B cell (primary cell): ENCODE measurements around the gene FOXO3. TPM values are rescaled to one million over a fixed set of nuclear protein-coding genes. Genes with fewer than 3 reads are reported as not detected.

Experiments
- ATAC-seq: fragments of 200-7000 bp; cut with Tn5 transposase; one replicate; pipeline ENCODE4 v1.10.0; 2021; ENCODE audit warnings: low read depth, mild to moderate bottlenecking, moderate number of reproducible peaks, moderate library complexity
- CTCF ChIA-PET: fragments of 350-600 bp; sonication (Branson Sonifier 250); formaldehyde crosslinking; loops from one replicate; lab custom pipeline; 2021; ENCODE audit warnings: antibody characterized with exemption, inconsistent platforms; lab: Charles Lee
- POLR2A ChIA-PET: fragments of 350-600 bp; sonication (Branson Sonifier 250); formaldehyde crosslinking; loops from one replicate; lab custom pipeline; 2021; ENCODE audit warnings: antibody characterized with exemption; lab: Charles Lee
- DNase-seq: peaks from one replicate; pipeline ENCODE4 v3.0.0; 2013
- H2AFZ ChIP-seq: 2 replicates; pipeline ENCODE4 v1.6.1; 2012; ENCODE audit warnings: mild to moderate bottlenecking, low read depth, low read length; ENCODE audit not compliant: insufficient read depth, poor library complexity, severe bottlenecking
- H3K27ac ChIP-seq, 2 donors: 1 replicate in 1 of 2; 2 replicates in 1 of 2; pipeline ENCODE4 v1.5.1; 2012 to 2013; ENCODE audit warnings: low read length in 2 of 2, mild to moderate bottlenecking in 2 of 2, moderate library complexity in 1 of 2
- H3K27me3 ChIP-seq, 4 experiments: fragments of 200-600 bp in 1 of 4; sonication (generic) in 1 of 4; replicated peaks in 1 of 4; 1 replicate in 2 of 4; 2 replicates in 2 of 4; pipeline versions ENCODE4 v1.6.1 to v1.7.0; 2013 to 2016; ENCODE audit warnings: low read length in 3 of 4, mild to moderate bottlenecking in 2 of 4, mixed read lengths in 1 of 4, moderate library complexity in 1 of 4; ENCODE audit not compliant: insufficient read depth in 4 of 4, control insufficient read depth in 3 of 4; ENCODE audit errors: control extremely low read depth in 1 of 4
- H3K36me3 ChIP-seq, 2 experiments: replicated peaks in 1 of 2; 1 replicate in 1 of 2; 2 replicates in 1 of 2; pipeline versions ENCODE4 v1.6.1 to v1.7.1; 2013; ENCODE audit warnings: low read length in 1 of 2; ENCODE audit not compliant: insufficient read depth in 2 of 2, control insufficient read depth in 1 of 2; ENCODE audit errors: control extremely low read depth in 1 of 2, extremely low read depth in 1 of 2
- H3K4me1 ChIP-seq, 2 donors: fragments of 200-600 bp in 1 of 2; sonication (generic) in 1 of 2; 1 replicate in 1 of 2; 2 replicates in 1 of 2; pipeline versions ENCODE4 v1.5.1 to v1.6.1; 2013 to 2017; ENCODE audit warnings: low read length in 2 of 2; ENCODE audit not compliant: control insufficient read depth in 2 of 2, insufficient read depth in 2 of 2
- H3K4me2 ChIP-seq: replicated peaks from 2 replicates; pipeline ENCODE3; 2012; ENCODE audit warnings: mild to moderate bottlenecking, low read depth, low read length; ENCODE audit not compliant: poor library complexity, severe bottlenecking
- H3K4me3 ChIP-seq, 5 experiments: fragments of 200-600 bp in 1 of 5; sonication (generic) in 1 of 5; 1 replicate in 3 of 5; 2 replicates in 2 of 5; pipeline versions ENCODE4 v1.5.1 to v1.7.0; 2011 to 2016; ENCODE audit warnings: low read length in 4 of 5, mild to moderate bottlenecking in 4 of 5, low read depth in 2 of 5, control low read depth in 1 of 5, moderate library complexity in 1 of 5; ENCODE audit not compliant: insufficient read depth in 1 of 5; ENCODE audit errors: control extremely low read depth in 1 of 5, extremely low read depth in 1 of 5
- H3K79me2 ChIP-seq: fragments of 200-600 bp; sonication (generic); one replicate; pipeline ENCODE4 v1.6.0; 2016; ENCODE audit warnings: low read length; ENCODE audit not compliant: control insufficient read depth, insufficient read depth
- H3K9ac ChIP-seq: fragments of 200-600 bp; sonication (generic); 2 replicates; pipeline ENCODE4 v1.6.1; 2017; ENCODE audit warnings: mild to moderate bottlenecking, low read length, moderate library complexity
- H3K9me3 ChIP-seq, 3 donors: one replicate each; pipeline versions ENCODE4 v1.6.1 to v1.7.1; 2013; ENCODE audit warnings: low read length in 2 of 3; ENCODE audit not compliant: control insufficient read depth in 2 of 3, insufficient read depth in 1 of 3; ENCODE audit errors: control extremely low read depth in 1 of 3
- H4K20me1 ChIP-seq: 2 replicates; pipeline ENCODE4 v1.6.0; 2012; ENCODE audit warnings: mild to moderate bottlenecking, low read length; ENCODE audit not compliant: insufficient read depth, control insufficient read depth, poor library complexity, severe bottlenecking
- H3K27ac Mint-ChIP-seq: one replicate; pipeline ENCODE4 v1.8.0; 2021; ENCODE audit warnings: mixed read lengths
- H3K27me3 Mint-ChIP-seq: one replicate; pipeline ENCODE4 v1.8.0; 2021; ENCODE audit warnings: mixed read lengths
- H3K4me1 Mint-ChIP-seq: one replicate; pipeline ENCODE4 v1.8.0; 2021; ENCODE audit warnings: mixed read lengths
- H3K4me3 Mint-ChIP-seq: one replicate; pipeline ENCODE4 v1.8.0; 2021; ENCODE audit warnings: mixed read lengths
- H3K9me3 Mint-ChIP-seq: one replicate; pipeline ENCODE4 v1.8.0; 2022; ENCODE audit warnings: mixed read lengths; ENCODE audit not compliant: insufficient read depth
- EZH2 ChIP-seq: IDR thresholded peaks from 2 replicates; pipeline ENCODE4 v1.6.1; 2012; ENCODE audit warnings: borderline replicate concordance, low read depth, mild to moderate bottlenecking, moderate library complexity, low read length; ENCODE audit not compliant: insufficient read depth, poor library complexity, severe bottlenecking
- WGBS: methylation state at CpG from one replicate; pipeline ENCODE4 v1.1.5; 2013; ENCODE audit warnings: missing lambda C conversion rate; ENCODE audit not compliant: insufficient coverage; 5-methylcytosine and 5-hydroxymethylcytosine counted together
- intact Hi-C: fragments of 100-400 bp; cut with micrococcal nuclease; formaldehyde crosslinking; loops from one replicate; pipeline ENCODE4 v1.10.0; 2022
- polyA plus RNA-seq: library from polyadenylated mRNA; depleted of rRNA; stranded (reverse); fragments of >200 nt; gene quantifications from 2 replicates; pipeline ENCODE4 v1.2.3, GENCODE V29; 2012
- total RNA-seq, 2 donors: library from RNA; stranded (reverse); fragments of 120-200 nt in 1 of 2; gene quantifications; 1 replicate in 1 of 2; 2 replicates in 1 of 2; pipeline versions ENCODE4 v1.2.3 to v1.2.4, GENCODE V29; 2013 to 2022
- TF ChIP-seq, protein P1 (sequence below): fragments of 200-600 bp; IDR thresholded peaks from one replicate; pipeline ENCODE4 v1.8.0; 2022; ENCODE audit warnings: antibody characterized with exemption, mild to moderate bottlenecking

The FOXO3 gene
- total and polyA plus RNA-seq, 2 donors (not counting 1 experiment from before 2014, with no cell fraction given): 6.0 to 16.9 TPM

- no peaks in the 10 kb centered on the region for H3K27me3 ChIP-seq
- no peak overlapping the region for H3K9ac ChIP-seq
- ChIA-PET CTCF (interaction anchor here (0.7 to 1.4 kb wide), 2 partner anchors 422 to 539 kb away, joined by 4 read pairs; no protein-coding TSS in a partner anchor), POLR2A (no interaction called here)
- ATAC-seq: no peak
- peaks cover 24% of the 10 kb centered on the region for H4K20me1 ChIP-seq
- no peaks in the 10 kb centered on the region for H3K27me3 Mint-ChIP-seq
- H3K4me1 ChIP-seq: peaks cover 4 to 11% of the 10 kb centered on the region in 2 donors
- no peak overlapping the region for H3K4me2 ChIP-seq
- TF ChIP-seq, protein P1, sequence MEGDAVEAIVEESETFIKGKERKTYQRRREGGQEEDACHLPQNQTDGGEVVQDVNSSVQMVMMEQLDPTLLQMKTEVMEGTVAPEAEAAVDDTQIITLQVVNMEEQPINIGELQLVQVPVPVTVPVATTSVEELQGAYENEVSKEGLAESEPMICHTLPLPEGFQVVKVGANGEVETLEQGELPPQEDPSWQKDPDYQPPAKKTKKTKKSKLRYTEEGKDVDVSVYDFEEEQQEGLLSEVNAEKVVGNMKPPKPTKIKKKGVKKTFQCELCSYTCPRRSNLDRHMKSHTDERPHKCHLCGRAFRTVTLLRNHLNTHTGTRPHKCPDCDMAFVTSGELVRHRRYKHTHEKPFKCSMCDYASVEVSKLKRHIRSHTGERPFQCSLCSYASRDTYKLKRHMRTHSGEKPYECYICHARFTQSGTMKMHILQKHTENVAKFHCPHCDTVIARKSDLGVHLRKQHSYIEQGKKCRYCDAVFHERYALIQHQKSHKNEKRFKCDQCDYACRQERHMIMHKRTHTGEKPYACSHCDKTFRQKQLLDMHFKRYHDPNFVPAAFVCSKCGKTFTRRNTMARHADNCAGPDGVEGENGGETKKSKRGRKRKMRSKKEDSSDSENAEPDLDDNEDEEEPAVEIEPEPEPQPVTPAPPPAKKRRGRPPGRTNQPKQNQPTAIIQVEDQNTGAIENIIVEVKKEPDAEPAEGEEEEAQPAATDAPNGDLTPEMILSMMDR: no peak
- no peak for TF ChIP-seq EZH2
- no peak overlapping the region for H3K4me3 Mint-ChIP-seq
- intact Hi-C loops: loop anchor here (5.0 kb wide), 1 partner anchor 84 kb away; no protein-coding TSS in a partner anchor
- peaks cover 35% of the 10 kb centered on the region for H3K4me1 Mint-ChIP-seq
- no peaks in the 10 kb centered on the region for H3K36me3 ChIP-seq
- H3K27ac Mint-ChIP-seq: no peak overlapping the region
- H3K9me3 ChIP-seq: no peaks in the 10 kb centered on the region
- H2AFZ ChIP-seq: no peak overlapping the region
- 100% methylated on average over 3 of the region's 9 CpGs for WGBS
- H3K79me2 ChIP-seq: peaks cover 48% of the 10 kb centered on the region
- H3K4me3 ChIP-seq: no peak overlapping the region
- DNase-seq: no peak
- no peak overlapping the region for H3K27ac ChIP-seq
- H3K9me3 Mint-ChIP-seq: no peaks in the 10 kb centered on the region
Observed at GRCh38 chr6:108651340-108652227, 90.9 kb downstream of the FOXO3 start.

DNA sequence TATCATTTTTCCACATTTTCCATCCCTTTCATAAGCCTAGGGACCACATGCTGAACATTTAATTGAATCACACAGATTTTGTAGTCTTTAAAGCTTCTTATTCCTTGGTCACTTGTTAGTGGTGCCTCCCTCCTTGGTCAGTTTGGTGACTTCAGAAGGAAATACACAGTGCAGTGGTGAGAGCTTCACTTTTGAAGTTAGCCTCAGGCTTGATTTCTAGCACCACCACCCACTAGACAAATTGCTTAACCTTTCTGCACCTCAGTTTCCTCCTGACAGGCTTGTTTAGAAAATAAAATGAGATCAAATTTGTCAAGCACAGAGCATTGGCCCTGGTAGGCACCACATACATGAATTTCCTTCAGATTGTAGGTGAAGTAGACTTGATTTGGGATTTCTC, 91.7 kb downstream of the FOXO3 start:
- intact Hi-C loops: loop anchor here (5.0 kb wide), 1 partner anchor 85 kb away; no protein-coding TSS in a partner anchor
- Mint-ChIP-seq H3K4me1 (peaks cover 35% of the 10 kb centered on the region), H3K9me3 (no peaks in the 10 kb centered on the region), H3K27ac (no peak overlapping the region), H3K27me3 (no peaks in the 10 kb centered on the region), H3K4me3 (no peak overlapping the region)
- peaks cover 48% of the 10 kb centered on the region for H3K79me2 ChIP-seq
- H3K9me3 ChIP-seq: no peaks in the 10 kb centered on the region
- H3K36me3 ChIP-seq: no peaks in the 10 kb centered on the region
- ChIA-PET POLR2A (no interaction called here), CTCF (no interaction called here)
- ATAC-seq: no peak
- H4K20me1 ChIP-seq: peaks cover 20% of the 10 kb centered on the region
- no peaks in the 10 kb centered on the region for H3K27me3 ChIP-seq
- H3K4me3 ChIP-seq: no peak overlapping the region
- no peak overlapping the region for H3K9ac ChIP-seq
- no peak overlapping the region for H3K27ac ChIP-seq
- no peak overlapping the region for H3K4me2 ChIP-seq
- DNase-seq: no peak
- peaks cover 4 to 11% of the 10 kb centered on the region in 2 donors for H3K4me1 ChIP-seq
- H2AFZ ChIP-seq: no peak overlapping the region
- TF ChIP-seq, protein P1: no peak
- no peak for TF ChIP-seq EZH2
